ENCODE measurements around the gene KIAA1217.

KIAA1217 gene

GRCh38 chr10:24299578-24300260 lies 90.8 kb downstream of the KIAA1217 start:
- whole genome bisulfite sequencing (ENCODE audit: extremely low coverage, insufficient coverage, insufficient read length) = no CpG with 5 or more reads among the region's 6 CpGs

GRCh38 chr10:24303522-24304310 lies 94.8 kb downstream of the KIAA1217 start:
- H3K9ac ChIP-seq (ENCODE audit: low read length) = no peak overlapping the region
- H3K18ac ChIP-seq (ENCODE audit: low read length) = no peak overlapping the region
- H3K4me1 ChIP-seq (ENCODE audit: control insufficient read depth in 1 of 2, insufficient read depth in 2 of 2, low read length in 2 of 2) = peaks cover 9 to 18% of the 10 kb centered on the region in 2 experiments
- H3K27me3 ChIP-seq (ENCODE audit: insufficient read depth, low read length) = no peaks in the 10 kb centered on the region
- H3K9me3 ChIP-seq (ENCODE audit: insufficient read depth, low read depth, low read length) = no peaks in the 10 kb centered on the region
- no peak overlapping the region for H4K8ac ChIP-seq (ENCODE audit: low read depth, low read length)
- peaks cover 2% of the 10 kb centered on the region for H3K79me1 ChIP-seq (ENCODE audit: low read length)
- H2AK5ac ChIP-seq (ENCODE audit: low read length) = no peak overlapping the region
- H2AFZ ChIP-seq (ENCODE audit: insufficient read depth, low read length, poor library complexity) = no peak overlapping the region
- H3K23ac ChIP-seq (ENCODE audit: low read length) = no peak overlapping the region
- DNase-seq = peak in 1 of 2 donors; percentile 12
- H3K14ac ChIP-seq (ENCODE audit: low read length) = no peak overlapping the region
- H3K27ac ChIP-seq (ENCODE audit: low read depth, low read length) = no peak overlapping the region
- no peak overlapping the region for H2BK12ac ChIP-seq (ENCODE audit: low read length)
- no CpG with 5 or more reads among the region's 8 CpGs for WGBS (ENCODE audit: extremely low coverage, insufficient coverage, insufficient read length)
- no peak overlapping the region for H3K4me3 ChIP-seq (ENCODE audit: low read depth, low read length)
- no peak overlapping the region for H3K4me2 ChIP-seq (ENCODE audit: low read length)
- peaks cover 13% of the 10 kb centered on the region for H3K79me2 ChIP-seq (ENCODE audit: control insufficient read depth, insufficient read depth, low read length, poor library complexity)
- no peak overlapping the region for H2BK120ac ChIP-seq (ENCODE audit: insufficient read depth, low read length, poor library complexity)
- peaks cover 13% of the 10 kb centered on the region in 2 experiments for H3K36me3 ChIP-seq (ENCODE audit: control insufficient read depth in 1 of 2, insufficient read depth in 2 of 2, low read length in 2 of 2)
- H4K12ac ChIP-seq (ENCODE audit: low read depth, low read length) = no peak overlapping the region
- peak overlapping the region; percentile 56 for H3K4ac ChIP-seq (ENCODE audit: low read depth, low read length)
- no peak overlapping the region for H2BK5ac ChIP-seq (ENCODE audit: low read depth, low read length, poor library complexity)
- no peak overlapping the region for H4K91ac ChIP-seq (ENCODE audit: low read depth, low read length)

More at GRCh38 chr10:24299578-24300260, 90.8 kb downstream of the KIAA1217 start:
- Histone ChIP-seq H3K27me3 (ENCODE audit: insufficient read depth, low read length) (no peaks in the 10 kb centered on the region), H3K4ac (ENCODE audit: low read depth, low read length) (peak overlapping the region; percentile 37), H3K79me2 (ENCODE audit: control insufficient read depth, insufficient read depth, low read length, poor library complexity) (peaks cover 13% of the 10 kb centered on the region), H3K27ac (ENCODE audit: low read depth, low read length) (no peak overlapping the region), H3K23ac (ENCODE audit: low read length) (no peak overlapping the region), H3K4me2 (ENCODE audit: low read length) (no peak overlapping the region), H2BK120ac (ENCODE audit: insufficient read depth, low read length, poor library complexity) (no peak overlapping the region), H3K9ac (ENCODE audit: low read length) (no peak overlapping the region), H2BK5ac (ENCODE audit: low read depth, low read length, poor library complexity) (no peak overlapping the region), H3K79me1 (ENCODE audit: low read length) (no peaks in the 10 kb centered on the region), H3K4me1 (ENCODE audit: control insufficient read depth in 1 of 2, insufficient read depth in 2 of 2, low read length in 2 of 2) (peaks cover 2 to 4% of the 10 kb centered on the region in 2 experiments), H3K36me3 (ENCODE audit: control insufficient read depth in 1 of 2, insufficient read depth in 2 of 2, low read length in 2 of 2) (peaks cover 12 to 17% of the 10 kb centered on the region in 2 experiments), H3K9me3 (ENCODE audit: insufficient read depth, low read depth, low read length) (no peaks in the 10 kb centered on the region), H3K4me3 (ENCODE audit: low read depth, low read length) (no peak overlapping the region), H3K18ac (ENCODE audit: low read length) (no peak overlapping the region), H4K91ac (ENCODE audit: low read depth, low read length) (no peak overlapping the region), H4K12ac (ENCODE audit: low read depth, low read length) (no peak overlapping the region), H3K14ac (ENCODE audit: low read length) (no peak overlapping the region), H2BK12ac (ENCODE audit: low read length) (no peak overlapping the region), H2AK5ac (ENCODE audit: low read length) (no peak overlapping the region), H4K8ac (ENCODE audit: low read depth, low read length) (no peak overlapping the region), H2AFZ (ENCODE audit: insufficient read depth, low read length, poor library complexity) (no peak overlapping the region)
- DNase-seq = peak; percentile 8 to 50

GRCh38 chr10:24305551-24306506 lies 96.9 kb downstream of the KIAA1217 start:
- H3K4ac ChIP-seq (ENCODE audit: low read depth, low read length) = peak overlapping the region; percentile 29
- no peak overlapping the region for H3K23ac ChIP-seq (ENCODE audit: low read length)
- no peaks in the 10 kb centered on the region for H3K27me3 ChIP-seq (ENCODE audit: insufficient read depth, low read length)
- no peak overlapping the region for H3K4me2 ChIP-seq (ENCODE audit: low read length)
- no peak overlapping the region for H2BK12ac ChIP-seq (ENCODE audit: low read length)
- H3K9me3 ChIP-seq (ENCODE audit: insufficient read depth, low read depth, low read length) = no peaks in the 10 kb centered on the region
- H3K4me1 ChIP-seq (ENCODE audit: control insufficient read depth in 1 of 2, insufficient read depth in 2 of 2, low read length in 2 of 2) = peaks cover 7 to 18% of the 10 kb centered on the region in 2 experiments
- H3K27ac ChIP-seq (ENCODE audit: low read depth, low read length) = no peak overlapping the region
- no peak overlapping the region for H2BK5ac ChIP-seq (ENCODE audit: low read depth, low read length, poor library complexity)
- H3K4me3 ChIP-seq (ENCODE audit: low read depth, low read length) = no peak overlapping the region
- peak in 1 of 2 donors; percentile 29 for DNase-seq
- H3K79me2 ChIP-seq (ENCODE audit: control insufficient read depth, insufficient read depth, low read length, poor library complexity) = peaks cover 12% of the 10 kb centered on the region
- H4K91ac ChIP-seq (ENCODE audit: low read depth, low read length) = no peak overlapping the region
- no peak overlapping the region for H4K8ac ChIP-seq (ENCODE audit: low read depth, low read length)
- no peak overlapping the region for H3K14ac ChIP-seq (ENCODE audit: low read length)
- no CpG with 5 or more reads among the region's 8 CpGs for WGBS (ENCODE audit: extremely low coverage, insufficient coverage, insufficient read length)
- H3K36me3 ChIP-seq (ENCODE audit: control insufficient read depth in 1 of 2, insufficient read depth in 2 of 2, low read length in 2 of 2) = peaks cover 13 to 15% of the 10 kb centered on the region in 2 experiments
- H3K9ac ChIP-seq (ENCODE audit: low read length) = no peak overlapping the region
- no peak overlapping the region for H2BK120ac ChIP-seq (ENCODE audit: insufficient read depth, low read length, poor library complexity)
- peaks cover 2% of the 10 kb centered on the region for H3K79me1 ChIP-seq (ENCODE audit: low read length)
- H2AFZ ChIP-seq (ENCODE audit: insufficient read depth, low read length, poor library complexity) = no peak overlapping the region
- no peak overlapping the region for H3K18ac ChIP-seq (ENCODE audit: low read length)
- no peak overlapping the region for H2AK5ac ChIP-seq (ENCODE audit: low read length)
- H4K12ac ChIP-seq (ENCODE audit: low read depth, low read length) = no peak overlapping the region

- WGBS (ENCODE audit: extremely low coverage, insufficient coverage, insufficient read length) = no CpG with 5 or more reads among the region's 4 CpGs
- H3K27ac ChIP-seq (ENCODE audit: low read depth, low read length) = no peak overlapping the region
- H3K4me2 ChIP-seq (ENCODE audit: low read length) = no peak overlapping the region
- H2BK120ac ChIP-seq (ENCODE audit: insufficient read depth, low read length, poor library complexity) = no peak overlapping the region
- peaks cover 2% of the 10 kb centered on the region for H3K79me1 ChIP-seq (ENCODE audit: low read length)
- no peaks in the 10 kb centered on the region for H3K9me3 ChIP-seq (ENCODE audit: insufficient read depth, low read depth, low read length)
- H3K23ac ChIP-seq (ENCODE audit: low read length) = no peak overlapping the region
- H3K4me1 ChIP-seq (ENCODE audit: control insufficient read depth in 1 of 2, insufficient read depth in 2 of 2, low read length in 2 of 2) = peaks cover 7 to 18% of the 10 kb centered on the region in 2 experiments
- H3K14ac ChIP-seq (ENCODE audit: low read length) = no peak overlapping the region
- no peaks in the 10 kb centered on the region for H3K27me3 ChIP-seq (ENCODE audit: insufficient read depth, low read length)
- peaks cover 10% of the 10 kb centered on the region for H3K79me2 ChIP-seq (ENCODE audit: control insufficient read depth, insufficient read depth, low read length, poor library complexity)
- no peak overlapping the region for H2BK5ac ChIP-seq (ENCODE audit: low read depth, low read length, poor library complexity)
- no peak overlapping the region for H3K9ac ChIP-seq (ENCODE audit: low read length)
- H2AFZ ChIP-seq (ENCODE audit: insufficient read depth, low read length, poor library complexity) = no peak overlapping the region
- H4K12ac ChIP-seq (ENCODE audit: low read depth, low read length) = no peak overlapping the region
- no peak overlapping the region for H4K8ac ChIP-seq (ENCODE audit: low read depth, low read length)
- peak overlapping the region; percentile 29 for H3K4ac ChIP-seq (ENCODE audit: low read depth, low read length)
- H3K18ac ChIP-seq (ENCODE audit: low read length) = no peak overlapping the region
- H2BK12ac ChIP-seq (ENCODE audit: low read length) = no peak overlapping the region
- no peak overlapping the region for H2AK5ac ChIP-seq (ENCODE audit: low read length)
- peak in 1 of 2 donors; percentile 4 for DNase-seq
- no peak overlapping the region for H3K4me3 ChIP-seq (ENCODE audit: low read depth, low read length)
- peaks cover 18 to 19% of the 10 kb centered on the region in 2 experiments for H3K36me3 ChIP-seq (ENCODE audit: control insufficient read depth in 1 of 2, insufficient read depth in 2 of 2, low read length in 2 of 2)
- no peak overlapping the region for H4K91ac ChIP-seq (ENCODE audit: low read depth, low read length)
Observed at GRCh38 chr10:24306507-24306875, 97.6 kb downstream of the KIAA1217 start.
